ENCODE measurements around the gene SPATA6L.

DNA sequence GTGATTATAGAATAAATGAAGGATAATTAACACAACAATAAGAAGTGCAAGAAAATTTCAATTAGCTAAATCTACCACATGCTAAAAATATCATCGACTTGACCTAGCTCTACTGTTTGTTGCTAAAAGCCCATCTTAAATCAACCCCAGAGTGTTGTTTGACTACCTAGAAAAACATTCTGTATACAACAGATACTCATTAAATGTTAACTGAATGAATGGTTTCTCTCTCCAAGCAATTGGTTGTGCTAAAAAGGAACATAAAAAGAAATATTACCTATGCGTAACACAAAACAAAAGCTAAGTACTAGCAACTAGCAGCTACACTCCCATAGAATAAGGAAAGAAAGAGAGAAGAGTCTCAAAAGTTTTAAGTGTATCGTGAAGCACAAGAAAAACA, 9.7 kb downstream of the SPATA6L start:
- TF ChIP-seq, protein P1, sequence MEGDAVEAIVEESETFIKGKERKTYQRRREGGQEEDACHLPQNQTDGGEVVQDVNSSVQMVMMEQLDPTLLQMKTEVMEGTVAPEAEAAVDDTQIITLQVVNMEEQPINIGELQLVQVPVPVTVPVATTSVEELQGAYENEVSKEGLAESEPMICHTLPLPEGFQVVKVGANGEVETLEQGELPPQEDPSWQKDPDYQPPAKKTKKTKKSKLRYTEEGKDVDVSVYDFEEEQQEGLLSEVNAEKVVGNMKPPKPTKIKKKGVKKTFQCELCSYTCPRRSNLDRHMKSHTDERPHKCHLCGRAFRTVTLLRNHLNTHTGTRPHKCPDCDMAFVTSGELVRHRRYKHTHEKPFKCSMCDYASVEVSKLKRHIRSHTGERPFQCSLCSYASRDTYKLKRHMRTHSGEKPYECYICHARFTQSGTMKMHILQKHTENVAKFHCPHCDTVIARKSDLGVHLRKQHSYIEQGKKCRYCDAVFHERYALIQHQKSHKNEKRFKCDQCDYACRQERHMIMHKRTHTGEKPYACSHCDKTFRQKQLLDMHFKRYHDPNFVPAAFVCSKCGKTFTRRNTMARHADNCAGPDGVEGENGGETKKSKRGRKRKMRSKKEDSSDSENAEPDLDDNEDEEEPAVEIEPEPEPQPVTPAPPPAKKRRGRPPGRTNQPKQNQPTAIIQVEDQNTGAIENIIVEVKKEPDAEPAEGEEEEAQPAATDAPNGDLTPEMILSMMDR (conservative IDR thresholded peaks at IDR 0.05; ENCODE audit: low read length) = no peak
- no peak for TF ChIP-seq EZH2phosphoT487 (IDR thresholded peaks at IDR 0.05; ENCODE audit: borderline replicate concordance)

Measured in Loucy (cell line).